Measurements from ENCODE around the gene FGD3.

- TF ChIP-seq YY1 (IDR thresholded peaks at IDR 0.05; ENCODE audit: insufficient read depth, insufficient read length) (no peak), ZNF274 (IDR thresholded peaks at IDR 0.05; ENCODE audit: low read depth, low read length) (no peak), SUZ12 (IDR thresholded peaks at IDR 0.05; ENCODE audit: extremely low read depth, insufficient read depth, insufficient read length) (no peak)
These were observed 121.6 kb downstream of the FGD3 start for GRCh38 chr9:93068956-93069355.
